Fibroblast of the aortic adventitia (primary cell): Measurements from ENCODE around the gene TARS2. TPM values are rescaled to one million over a fixed set of nuclear protein-coding genes. Genes with fewer than 3 reads are reported as not detected.

Source experiments
- DNase-seq: peaks from one replicate; pipeline ENCODE4 v3.0.0-alpha.2; 2010; ENCODE audit warnings: low read depth
- H3K4me3 ChIP-seq: 2 replicates; pipeline ENCODE4 v1.5.1; 2011; ENCODE audit warnings: low read depth, mild to moderate bottlenecking, control low read depth, low read length, moderate library complexity
- CTCF ChIP-seq: IDR thresholded peaks from 2 replicates; pipeline ENCODE4 v1.5.1; 2011; ENCODE audit warnings: mild to moderate bottlenecking, low read length, control low read depth, inconsistent platforms; ENCODE audit not compliant: insufficient read depth
- total RNA-seq: library from RNA; depleted of rRNA; stranded (reverse); fragments of >200 nt; gene quantifications from 2 replicates; pipeline ENCODE4 v1.2.3, GENCODE V29; 2012; ENCODE audit warnings: low replicate concordance

Gene TARS2
- total RNA-seq, 1 donor = 15.9 TPM

GRCh38 chr1:150545486-150546032 lies 58.3 kb downstream of the TARS2 start:
- no peak overlapping the region for H3K4me3 ChIP-seq
- no peak for TF ChIP-seq CTCF
- DNase-seq = no peak

- no peak for TF ChIP-seq CTCF
- DNase-seq = no peak
Observed at GRCh38 chr1:150546294-150546937, 59.2 kb downstream of the TARS2 start.

GRCh38 chr1:150548324-150548631 lies 61.1 kb downstream of the TARS2 start:
- H3K4me3 ChIP-seq = peak overlapping the region; percentile 69
- TF ChIP-seq CTCF = no peak
- DNase-seq = no peak

More at GRCh38 chr1:150546294-150546937, 59.2 kb downstream of the TARS2 start:
- no peak overlapping the region for H3K4me3 ChIP-seq

GRCh38 chr1:150548632-150549495 lies 61.6 kb downstream of the TARS2 start, which contains the start of gene ADAMTSL4:
ADAMTSL4 (plus strand) TSS chr1:150549408; CDS start chr1:150552289, 2,881 bp downstream.
- H3K4me3 ChIP-seq = peak within 1 kb of the TSS; percentile 69
- peak; percentile 75 for DNase-seq
- peak; percentile 16 for TF ChIP-seq CTCF

- peak; percentile 45 for DNase-seq
- no peak for TF ChIP-seq CTCF
Observed at GRCh38 chr1:150549496-150550221, 62.4 kb downstream of the TARS2 start.

GRCh38 chr1:150550222-150551050 lies 63.2 kb downstream of the TARS2 start:
- no peak for TF ChIP-seq CTCF
- H3K4me3 ChIP-seq = peak overlapping the region; percentile 69
- DNase-seq = peak; percentile 41

More at GRCh38 chr1:150549496-150550221, 62.4 kb downstream of the TARS2 start:
- peak overlapping the region; percentile 69 for H3K4me3 ChIP-seq
